Activated effector memory CD4-positive, alpha-beta T cell treated with Interleukin-2 at 50 U/mL for 16 hours (primary cell): ENCODE results near the gene FRMPD4.

Experiments
- DNase-seq: peaks from one replicate; pipeline ENCODE4 v3.0.0-alpha.2; 2020

FRMPD4 gene

GRCh38 chrX:12374286-12374685 lies 236.0 kb downstream of the FRMPD4 start:
- DNase-seq: no peak

DNA sequence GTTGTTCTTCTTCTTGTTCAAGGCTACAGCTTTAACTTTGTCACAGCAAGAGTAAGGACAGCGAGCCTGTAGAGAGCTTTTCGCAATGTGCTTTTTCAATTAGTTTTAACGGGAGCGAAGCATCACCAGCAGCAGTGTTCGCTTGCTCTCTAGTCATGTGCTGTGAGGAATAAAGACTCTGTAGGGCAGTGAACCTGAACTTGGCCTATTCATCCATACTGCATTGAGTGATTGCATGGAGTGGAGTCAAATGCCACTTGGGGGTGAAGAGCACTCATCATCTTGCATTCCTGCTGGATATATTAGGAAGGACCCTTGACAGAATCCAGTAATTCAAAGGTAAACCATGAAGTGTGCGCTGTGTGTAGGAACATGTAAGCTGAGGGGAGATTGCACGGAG lies 240.0 kb downstream of the FRMPD4 start:
- no peak for DNase-seq

- no peak for DNase-seq
Observed at GRCh38 chrX:12378706-12379105, 240.4 kb downstream of the FRMPD4 start.

DNA sequence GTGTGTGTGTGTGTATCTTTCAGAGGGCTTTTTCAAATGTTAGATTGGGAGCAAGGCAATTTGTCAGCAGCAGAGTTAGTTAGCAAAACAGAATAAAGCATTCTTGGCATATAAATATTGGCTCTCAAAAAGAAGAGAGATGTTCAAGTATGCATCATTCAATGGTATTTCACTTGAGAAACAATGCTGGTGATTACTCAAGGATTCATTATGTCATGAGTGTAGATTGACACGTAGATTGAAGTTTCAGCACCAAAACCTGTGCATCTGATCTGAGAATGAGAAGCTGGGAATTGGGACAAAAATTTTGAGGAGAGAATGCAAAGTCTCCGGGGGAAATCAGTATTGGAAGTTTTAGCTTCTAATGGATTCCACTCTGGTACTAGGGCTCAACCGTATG lies 241.4 kb downstream of the FRMPD4 start:
- DNase-seq: no peak

DNA sequence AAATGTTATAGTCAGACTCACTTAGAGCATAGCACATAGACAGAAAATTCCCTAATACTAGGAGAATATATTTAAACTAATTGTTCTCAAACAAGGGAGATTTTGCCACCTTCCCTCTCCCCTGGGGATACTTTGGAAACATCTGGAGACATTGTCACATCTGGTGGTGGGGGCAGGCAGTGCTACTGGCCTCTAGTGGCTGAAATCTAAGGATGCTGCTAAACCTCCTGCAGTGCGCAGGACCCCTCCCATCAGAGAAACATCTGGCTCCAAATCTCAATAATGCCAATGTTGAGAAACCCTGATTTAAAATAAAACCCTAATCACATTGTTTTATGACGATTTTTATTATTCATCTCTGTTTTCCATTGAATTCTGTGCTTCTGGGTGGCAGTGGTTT lies 244.9 kb downstream of the FRMPD4 start:
- DNase-seq: no peak

DNA sequence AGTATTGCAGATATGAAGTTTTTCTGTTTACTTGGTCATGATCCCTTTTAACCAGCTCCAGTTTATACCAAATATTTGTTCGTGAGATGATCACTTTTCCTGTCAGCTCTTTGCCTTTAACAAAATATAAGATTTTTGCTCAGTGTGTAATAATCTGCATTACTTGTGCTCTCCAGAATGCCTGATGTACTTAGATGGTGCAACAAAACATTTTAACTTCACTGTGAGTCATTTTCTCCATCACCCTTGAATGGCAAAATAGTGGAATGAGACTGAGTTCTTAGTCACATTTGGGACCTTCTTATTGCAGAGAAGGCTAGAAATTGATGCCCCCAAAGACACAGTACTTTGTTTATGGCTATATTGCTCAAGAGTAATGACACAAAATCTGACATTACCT lies 252.0 kb downstream of the FRMPD4 start:
- DNase-seq: no peak

- DNase-seq: no peak
Observed at GRCh38 chrX:12396584-12396983, 258.3 kb downstream of the FRMPD4 start.

DNA sequence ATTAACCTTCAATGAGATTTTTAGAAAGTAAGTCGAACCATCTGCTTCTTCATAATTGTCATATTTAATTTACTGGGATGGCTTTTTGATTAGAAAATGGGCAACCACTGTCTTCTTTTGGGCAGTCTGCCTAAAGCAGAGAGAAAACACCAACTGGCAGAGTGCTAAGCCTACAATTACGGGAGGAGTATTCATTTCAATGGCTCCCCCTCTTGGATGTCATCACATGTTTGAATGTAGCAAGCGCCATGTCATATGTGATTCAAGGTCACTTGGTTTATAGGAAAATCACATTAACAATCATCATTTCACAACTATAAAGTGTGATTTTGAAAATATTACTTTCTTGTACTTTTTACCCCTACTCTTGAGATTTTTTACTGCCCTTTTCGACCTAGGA lies 261.9 kb downstream of the FRMPD4 start:
- no peak for DNase-seq

- DNase-seq: no peak
Observed at GRCh38 chrX:12401252-12401651, 263.0 kb downstream of the FRMPD4 start.

DNA sequence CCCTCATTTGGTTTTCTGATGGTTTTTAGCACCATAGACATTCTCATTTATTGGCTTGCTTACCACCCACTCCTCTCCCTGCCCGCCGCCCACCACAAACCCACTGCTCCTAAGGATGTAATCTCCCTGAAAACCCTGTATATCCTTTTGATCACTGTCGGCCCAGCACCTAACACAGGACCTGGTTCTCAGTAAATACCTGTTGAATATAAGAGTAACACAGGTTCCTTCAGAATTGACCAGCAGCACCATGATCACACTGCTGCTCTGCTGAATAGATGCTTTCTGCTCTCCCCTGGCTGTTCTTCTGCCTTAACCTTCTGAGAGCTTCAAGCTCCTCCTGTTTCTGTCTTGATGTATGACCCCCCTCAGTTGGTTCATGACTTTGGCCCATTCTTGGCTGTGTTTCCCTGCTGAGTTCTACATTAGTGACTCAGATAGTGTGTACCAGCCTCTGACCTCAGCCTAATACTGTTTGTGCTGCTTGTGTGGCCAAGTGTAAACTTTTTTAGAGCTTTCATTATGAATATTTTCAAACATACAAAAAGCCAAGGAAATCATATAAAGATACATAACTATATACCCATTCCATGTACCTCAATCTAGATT lies 265.3 kb downstream of the FRMPD4 start:
- DNase-seq: no peak

DNA sequence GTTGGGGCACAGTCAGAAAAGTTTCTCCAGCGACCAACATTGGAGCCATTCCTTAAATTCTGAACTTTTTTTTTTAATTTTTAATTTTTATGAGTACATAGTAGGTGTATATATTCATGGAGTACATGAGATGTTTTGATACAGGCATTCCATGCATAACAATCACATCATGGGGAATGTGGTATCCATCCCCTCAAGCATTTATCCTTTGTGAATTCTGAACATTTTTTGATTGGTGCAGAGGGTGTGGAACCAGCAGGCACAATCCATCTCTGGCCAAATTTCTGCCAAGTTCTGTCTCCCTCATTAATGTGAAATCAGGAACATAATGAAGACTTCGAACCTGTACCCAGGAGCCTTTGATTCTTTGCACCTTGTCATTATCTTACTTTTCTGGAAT lies 267.0 kb downstream of the FRMPD4 start:
- DNase-seq: no peak

- DNase-seq: no peak
Observed at GRCh38 chrX:12410523-12410922, 272.2 kb downstream of the FRMPD4 start.

GRCh38 chrX:12411831-12412230 lies 273.6 kb downstream of the FRMPD4 start:
- no peak for DNase-seq

- DNase-seq: no peak
Observed at GRCh38 chrX:12412561-12412960, 274.3 kb downstream of the FRMPD4 start.

DNA sequence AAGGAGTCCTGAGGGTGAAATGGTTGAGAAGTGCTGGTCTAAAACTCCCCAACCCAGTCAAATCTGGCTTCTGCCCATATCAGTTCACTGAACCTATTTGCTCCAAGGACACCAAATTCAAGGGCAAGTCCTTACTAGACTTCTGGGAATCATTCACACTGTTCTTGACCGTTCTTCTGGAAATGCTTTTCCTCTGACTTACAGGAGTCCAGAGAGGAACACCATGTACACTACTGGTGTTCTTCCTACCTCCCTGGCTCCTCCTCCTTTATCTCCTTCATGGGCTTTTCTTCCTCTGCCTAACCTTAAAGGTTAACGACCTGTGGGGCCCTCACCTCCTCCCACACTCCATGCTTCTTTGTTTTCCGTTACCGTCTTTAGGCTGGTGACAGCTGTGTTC lies 281.3 kb downstream of the FRMPD4 start:
- no peak for DNase-seq

GRCh38 chrX:12421918-12422317 lies 283.6 kb downstream of the FRMPD4 start:
- no peak for DNase-seq

- DNase-seq: no peak
Observed at GRCh38 chrX:12423346-12423745, 285.1 kb downstream of the FRMPD4 start.

GRCh38 chrX:12425496-12425895 lies 287.2 kb downstream of the FRMPD4 start:
- no peak for DNase-seq

DNA sequence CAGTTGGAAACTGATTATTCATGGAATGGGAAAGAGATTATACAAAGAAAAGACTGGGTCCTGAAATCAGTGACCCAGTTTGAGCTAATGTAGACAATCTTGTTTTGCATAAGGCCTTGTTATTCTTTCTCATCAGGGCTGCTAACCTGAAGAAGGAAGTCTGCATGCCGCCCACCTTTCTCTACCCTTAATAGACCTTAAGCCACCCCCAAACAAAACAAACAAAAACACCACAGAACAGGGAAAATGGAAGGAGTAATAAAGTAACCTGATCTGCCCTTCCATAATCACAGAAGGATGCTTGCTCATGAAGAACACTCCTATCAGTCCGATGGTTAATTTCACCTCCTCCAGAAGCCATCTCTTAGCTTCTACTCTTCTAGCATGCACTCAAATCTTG lies 288.1 kb downstream of the FRMPD4 start:
- DNase-seq: no peak

DNA sequence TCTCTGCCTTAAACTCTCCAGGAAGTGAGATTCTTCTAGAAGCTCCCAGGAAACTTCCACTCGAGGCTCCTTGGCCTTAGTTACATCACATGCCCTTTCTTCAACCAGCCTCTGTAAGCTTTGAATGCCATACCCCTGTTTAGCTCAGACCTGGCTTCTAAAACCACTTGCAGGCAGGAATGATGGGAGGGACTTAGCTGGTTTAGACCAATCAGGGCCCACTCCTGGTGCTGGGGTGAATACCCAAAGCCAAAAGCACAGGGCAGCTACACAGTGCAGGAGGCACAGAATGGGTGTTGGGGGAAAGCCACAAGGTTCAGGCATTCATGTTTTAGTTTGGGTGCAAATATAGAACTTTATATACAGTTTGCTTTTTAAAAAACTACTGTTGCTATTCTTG lies 296.2 kb downstream of the FRMPD4 start:
- no peak for DNase-seq

- DNase-seq: no peak
Observed at GRCh38 chrX:12439416-12439815, 301.1 kb downstream of the FRMPD4 start.

DNA sequence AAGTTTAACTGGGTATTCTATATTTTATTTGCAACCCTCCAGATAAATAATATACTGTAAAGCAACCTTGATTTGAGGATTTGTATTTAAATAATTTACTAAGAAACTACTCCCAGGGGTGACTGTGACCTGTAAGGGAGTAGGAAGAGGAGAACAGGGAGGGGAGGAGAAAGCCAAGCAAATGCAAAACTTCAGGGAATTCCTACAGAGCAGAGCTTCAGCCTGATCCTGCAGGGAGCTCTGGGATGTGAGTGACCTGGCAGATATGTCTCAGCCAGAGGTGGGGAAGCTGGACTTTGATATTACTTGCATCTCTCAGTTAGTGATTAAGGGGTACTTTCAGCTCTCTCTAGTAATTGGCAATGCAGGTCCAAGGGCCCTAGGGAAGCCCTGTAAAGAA lies 302.0 kb downstream of the FRMPD4 start:
- DNase-seq: no peak

GRCh38 chrX:12441381-12442128 lies 303.3 kb downstream of the FRMPD4 start:
- DNase-seq: no peak

- DNase-seq: no peak
Observed at GRCh38 chrX:12443534-12444098, 305.3 kb downstream of the FRMPD4 start.
